Bronchial epithelial cell (primary cell): ENCODE results near the gene JMJD4. TPM values are rescaled to one million over a fixed set of nuclear protein-coding genes. Genes with fewer than 3 reads are reported as not detected.

Source experiments
- DNase-seq: peaks from one replicate; pipeline ENCODE4 v3.0.0-alpha.2; 2010; ENCODE audit warnings: low read depth
- FAIRE-seq: peaks from 2 replicates; lab custom pipeline; 2011; peaks lifted over from hg19 to GRCh38; lab: Jason Lieb, UNC
- H3K27me3 ChIP-seq: 2 replicates; pipeline ENCODE4 v1.5.1; 2011; ENCODE audit warnings: low read length; ENCODE audit not compliant: control insufficient read depth, insufficient read depth
- H3K36me3 ChIP-seq: 2 replicates; pipeline ENCODE4 v1.5.1; 2011; ENCODE audit warnings: low read length; ENCODE audit not compliant: control insufficient read depth, insufficient read depth
- H3K4me3 ChIP-seq: 2 replicates; pipeline ENCODE4 v1.5.1; 2011; ENCODE audit warnings: mild to moderate bottlenecking, low read depth, low read length, control low read depth
- CTCF ChIP-seq: IDR thresholded peaks from 2 replicates; pipeline ENCODE4 v1.5.1; 2011; ENCODE audit warnings: mild to moderate bottlenecking, moderate library complexity, low read length, control low read depth, inconsistent platforms; ENCODE audit not compliant: insufficient read depth, severe bottlenecking
- total RNA-seq: library from RNA; depleted of rRNA; stranded (reverse); fragments of >200 nt; gene quantifications from 2 replicates; pipeline ENCODE4 v1.2.1, GENCODE V29; 2014

JMJD4 gene
- total RNA-seq, 1 donor from 2014 or later = 27.9 TPM

- FAIRE-seq (no peak), DNase-seq (no peak)
- no peak for TF ChIP-seq CTCF
- no peaks in the 10 kb centered on the region for H3K27me3 ChIP-seq
- peaks cover 8% of the 10 kb centered on the region for H3K36me3 ChIP-seq
- no peak overlapping the region for H3K4me3 ChIP-seq
Measured at GRCh38 chr1:227746676-227747075, 11.6 kb upstream of the JMJD4 start.

- DNase-seq (no peak), FAIRE-seq (no peak)
- H3K4me3 ChIP-seq = no peak overlapping the region
- TF ChIP-seq CTCF = no peak
- H3K27me3 ChIP-seq = no peaks in the 10 kb centered on the region
- peaks cover 8% of the 10 kb centered on the region for H3K36me3 ChIP-seq
Measured at GRCh38 chr1:227745568-227746265, 10.6 kb upstream of the JMJD4 start.

- FAIRE-seq = peak; percentile 23
- no peak overlapping the region for H3K4me3 ChIP-seq
- DNase-seq = no peak
Measured at GRCh38 chr1:227744668-227745067, 9.6 kb upstream of the JMJD4 start.

GRCh38 chr1:227742738-227743715 is 7.9 kb upstream of the JMJD4 start:
- DNase-seq (no peak), FAIRE-seq (no peak)
- H3K36me3 ChIP-seq = peaks cover under 1% of the 10 kb centered on the region
- no peak for TF ChIP-seq CTCF
- no peaks in the 10 kb centered on the region for H3K27me3 ChIP-seq
- no peak overlapping the region for H3K4me3 ChIP-seq

More at GRCh38 chr1:227744668-227745067, 9.6 kb upstream of the JMJD4 start:
- Histone ChIP-seq H3K36me3 (peaks cover 5% of the 10 kb centered on the region), H3K27me3 (no peaks in the 10 kb centered on the region)
- no peak for TF ChIP-seq CTCF

GRCh38 chr1:227741166-227741870 is 6.2 kb upstream of the JMJD4 start:
- no peak for FAIRE-seq
- Histone ChIP-seq H3K4me3 (no peak overlapping the region), H3K36me3 (no peaks in the 10 kb centered on the region), H3K27me3 (no peaks in the 10 kb centered on the region)
- TF ChIP-seq CTCF = no peak
- DNase-seq = no peak
